A549 (cell line): ENCODE measurements around the gene FAM120B. TPM values are rescaled to one million over a fixed set of nuclear protein-coding genes. Genes with fewer than 3 reads are reported as not detected.

Experiments used
- ATAC-seq, 2 experiments: fragments of 200-7000 bp in 1 of 2; fragments of >200 bp in 1 of 2; cut with Nextera tagmentation in 1 of 2; cut with Tn5 transposase in 1 of 2; 3 replicates each; pipeline versions ENCODE4 v1.8.0 to v1.9.1; 2018 to 2020; ENCODE audit warnings: mild to moderate bottlenecking in 1 of 2, moderate library complexity in 1 of 2
- CTCF ChIA-PET: fragments of 300-600 bp; sonication (Branson Sonifier 250); formaldehyde crosslinking; extraction: SDS; loops from one replicate; lab custom pipeline; 2021; ENCODE audit warnings: antibody characterized with exemption, inconsistent platforms; lab: Yijun Ruan, JAX
- POLR2A ChIA-PET: fragments of 350-600 bp; formaldehyde crosslinking; extraction: SDS; loops from one replicate; lab custom pipeline; 2021; ENCODE audit warnings: antibody characterized with exemption, inconsistent platforms; lab: Yijun Ruan, JAX
- DNase-seq, 2 experiments: peaks; one replicate each; pipeline versions ENCODE4 v3.0.0 to v3.0.0-alpha.2; 2011 to 2016; ENCODE audit warnings: low read depth in 1 of 2, low spot score in 1 of 2
- FAIRE-seq: peaks from 2 replicates; lab custom pipeline; 2011; peaks lifted over from hg19 to GRCh38; lab: Jason Lieb, UNC
- H3K27ac ChIP-seq, 2 experiments: fragments of >200 bp; sonication (Bioruptor Twin); formaldehyde crosslinking; 3 replicates each; pipeline ENCODE4 v1.5.1; 2016 to 2017
- H3K4me1 ChIP-seq: fragments of >200 bp; sonication (Bioruptor Twin); formaldehyde crosslinking; 3 replicates; pipeline ENCODE4 v1.6.1; 2016
- H3K4me2 ChIP-seq: fragments of >200 bp; sonication (Bioruptor Twin); formaldehyde crosslinking; 3 replicates; pipeline ENCODE4 v1.6.1; 2016
- H3K4me3 ChIP-seq: fragments of >200 bp; sonication (Bioruptor Twin); formaldehyde crosslinking; 3 replicates; pipeline ENCODE4 v1.5.1; 2016
- H3K9me3 ChIP-seq: fragments of >200 bp; sonication (Bioruptor Twin); formaldehyde crosslinking; 3 replicates; pipeline ENCODE4 v1.6.1; 2016
- CBX2 ChIP-seq: fragments of 200-600 bp; sonication (generic); IDR thresholded peaks from 2 replicates; pipeline ENCODE4 v1.6.1; 2016; ENCODE audit warnings: low read depth, mild to moderate bottlenecking, borderline replicate concordance
- CBX8 ChIP-seq: fragments of 200-600 bp; sonication (generic); IDR thresholded peaks from 2 replicates; pipeline ENCODE4 v1.6.1; 2016
- CEBPB ChIP-seq, 2 experiments: fragments of >200 bp in 1 of 2; sonication (Bioruptor Twin) in 1 of 2; formaldehyde crosslinking in 1 of 2; IDR thresholded peaks; 2 replicates each; pipeline ENCODE4 v1.6.1; 2012 to 2016
- EHMT2 ChIP-seq: fragments of 200-600 bp; sonication (generic); IDR thresholded peaks from 2 replicates; pipeline ENCODE4 v1.6.1; 2016; ENCODE audit warnings: antibody characterized with exemption, low read depth, mild to moderate bottlenecking, moderate library complexity
- ESRRA ChIP-seq: fragments of 150-350 bp; IDR thresholded peaks from 2 replicates; pipeline ENCODE4 v1.6.1; 2014; ENCODE audit warnings: mild to moderate bottlenecking, low read length, borderline replicate concordance
- FOXS1 ChIP-seq: fragments of 250-450 bp; sonication (Bioruptor Pico); IDR thresholded peaks from 2 replicates; pipeline ENCODE4 v1.5.0; 2020; ENCODE audit warnings: mild to moderate bottlenecking, moderate library complexity
- HDAC2 ChIP-seq: fragments of 200-600 bp; sonication (generic); IDR thresholded peaks from 2 replicates; pipeline ENCODE4 v1.6.1; 2016
- JUNB ChIP-seq: fragments of >200 bp; sonication (Bioruptor Twin); formaldehyde crosslinking; IDR thresholded peaks from 2 replicates; pipeline ENCODE4 v1.6.1; 2016
- MYC ChIP-seq: IDR thresholded peaks from 2 replicates; pipeline ENCODE4 v1.6.1; 2012; ENCODE audit warnings: mild to moderate bottlenecking, inconsistent platforms, low read length, improper control_type of control experiment, borderline replicate concordance
- NFE2L2 ChIP-seq: fragments of 150-350 bp; conservative IDR thresholded peaks from 2 replicates; pipeline ENCODE4 v1.6.1; 2014; ENCODE audit warnings: low read length
- NPAS2 ChIP-seq: fragments of 250-450 bp; sonication (Bioruptor Pico); IDR thresholded peaks from 2 replicates; pipeline ENCODE4 v1.8.0; 2022; ENCODE audit warnings: mild to moderate bottlenecking, moderate library complexity, borderline replicate concordance
- POLR2A ChIP-seq: IDR thresholded peaks from 2 replicates; pipeline ENCODE4 v1.6.1; 2012; ENCODE audit warnings: mild to moderate bottlenecking, low read length
- RARB ChIP-seq: fragments of 250-450 bp; sonication (Bioruptor Pico); IDR thresholded peaks from 2 replicates; pipeline ENCODE4 v1.8.0; 2021; ENCODE audit warnings: mild to moderate bottlenecking, moderate library complexity
- RNF2 ChIP-seq: fragments of 200-600 bp; sonication (generic); IDR thresholded peaks from 2 replicates; pipeline ENCODE4 v1.6.1; 2016; ENCODE audit warnings: low read depth, mild to moderate bottlenecking, antibody characterized with exemption, moderate library complexity, borderline replicate concordance
- ZFP36 ChIP-seq: fragments of 450-650 bp; IDR thresholded peaks from 2 replicates; pipeline ENCODE4 v1.6.1; 2014; ENCODE audit warnings: borderline replicate concordance; ENCODE audit not compliant: partially characterized antibody
- ZSCAN20 ChIP-seq: fragments of 250-450 bp; sonication (Bioruptor Pico); IDR thresholded peaks from 2 replicates; pipeline ENCODE4 v1.8.0; 2022; ENCODE audit warnings: mild to moderate bottlenecking, moderate library complexity
- WGBS: methylation state at CpG from one replicate; pipeline ENCODE4 v1.1.6; 2017; ENCODE audit errors: missing lambda C conversion rate; 5-methylcytosine and 5-hydroxymethylcytosine counted together
- polyA plus RNA-seq, 4 experiments: library from polyadenylated mRNA; depleted of rRNA in 3 of 4; stranded (reverse); fragments of >200 nt; fragmentation: RNase III in 1 of 4; extraction: RNeasy Plus Mini Kit Qiagen cat#74134 plus additional on column Dnase treatment in 1 of 4; gene quantifications; 2 replicates in 3 of 4; 3 replicates in 1 of 4; pipeline ENCODE4 v1.2.3, GENCODE V29; 2011 to 2017
- TF ChIP-seq, protein P1 (sequence below): fragments of >200 bp; sonication (Bioruptor Twin); formaldehyde crosslinking; IDR thresholded peaks from 3 replicates; pipeline ENCODE4 v1.5.1; 2016
- TF ChIP-seq, protein P2 (sequence below): IDR thresholded peaks from 2 replicates; pipeline ENCODE4 v1.6.1; 2012; ENCODE audit warnings: low read depth, borderline replicate concordance
- TF ChIP-seq, protein P3 (sequence below): fragments of 450-650 bp; IDR thresholded peaks from 2 replicates; pipeline ENCODE4 v1.6.1; 2014; ENCODE audit warnings: antibody characterized with exemption

FAM120B gene
- polyA plus RNA-seq, 2 of the 4 experiments (the other 2 are of a cell fraction), result 7.0 to 7.7 TPM

DNA sequence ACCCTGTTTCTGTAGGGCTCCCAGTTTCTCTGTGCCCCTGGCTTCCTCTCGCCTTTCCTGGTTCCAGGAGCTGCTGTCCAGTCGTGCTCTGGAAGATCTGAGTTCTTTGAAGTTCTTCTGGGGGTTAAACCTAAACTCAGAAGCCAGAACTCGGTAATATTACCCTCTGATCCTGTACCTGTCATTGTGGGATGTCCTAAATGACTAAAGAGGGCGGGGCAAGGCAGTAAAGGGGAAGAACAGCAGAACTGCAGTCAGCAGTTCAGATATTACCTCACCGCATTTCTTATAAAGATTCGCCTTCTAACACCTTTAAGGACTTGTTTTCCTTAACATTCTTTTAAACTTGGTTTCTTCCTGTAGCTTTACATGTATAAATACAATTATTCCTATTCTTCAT is 63.9 kb downstream of the FAM120B start (continued):
- TF ChIP-seq CEBPB (IDR thresholded peaks at IDR 0.05), result no peak
- TF ChIP-seq, all 56 proteins: peak for 0

DNA sequence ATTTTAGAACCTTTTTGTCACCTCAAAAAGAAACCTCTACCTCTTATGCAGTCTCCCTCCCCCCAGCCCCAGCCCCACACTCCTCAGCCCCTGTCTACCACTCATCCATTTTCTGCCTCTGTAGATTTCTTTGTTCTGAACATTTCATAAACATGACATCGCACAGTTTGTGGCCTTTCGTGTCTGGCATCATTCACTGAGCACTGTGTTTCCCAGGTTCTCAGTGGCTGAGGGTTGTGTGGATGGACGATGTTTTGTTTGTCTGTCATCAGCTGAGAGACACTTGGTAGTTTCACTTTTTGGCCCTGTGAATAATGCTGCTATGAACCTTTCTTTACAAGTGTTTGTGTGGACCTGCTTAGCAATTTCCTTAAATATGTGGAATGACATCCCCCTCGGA is 64.5 kb downstream of the FAM120B start:
- Histone ChIP-seq H3K27ac (no peak overlapping the region), H3K4me3 (no peak overlapping the region), H3K4me2 (no peak overlapping the region)
- POLR2A ChIA-PET, result no interaction called here
- ATAC-seq, result no peak
- CTCF ChIA-PET, result no interaction called here
- TF ChIP-seq EHMT2 (no peak), MYC (no peak), NFE2L2 (no peak), HDAC2 (no peak)
- TF ChIP-seq, protein P1, sequence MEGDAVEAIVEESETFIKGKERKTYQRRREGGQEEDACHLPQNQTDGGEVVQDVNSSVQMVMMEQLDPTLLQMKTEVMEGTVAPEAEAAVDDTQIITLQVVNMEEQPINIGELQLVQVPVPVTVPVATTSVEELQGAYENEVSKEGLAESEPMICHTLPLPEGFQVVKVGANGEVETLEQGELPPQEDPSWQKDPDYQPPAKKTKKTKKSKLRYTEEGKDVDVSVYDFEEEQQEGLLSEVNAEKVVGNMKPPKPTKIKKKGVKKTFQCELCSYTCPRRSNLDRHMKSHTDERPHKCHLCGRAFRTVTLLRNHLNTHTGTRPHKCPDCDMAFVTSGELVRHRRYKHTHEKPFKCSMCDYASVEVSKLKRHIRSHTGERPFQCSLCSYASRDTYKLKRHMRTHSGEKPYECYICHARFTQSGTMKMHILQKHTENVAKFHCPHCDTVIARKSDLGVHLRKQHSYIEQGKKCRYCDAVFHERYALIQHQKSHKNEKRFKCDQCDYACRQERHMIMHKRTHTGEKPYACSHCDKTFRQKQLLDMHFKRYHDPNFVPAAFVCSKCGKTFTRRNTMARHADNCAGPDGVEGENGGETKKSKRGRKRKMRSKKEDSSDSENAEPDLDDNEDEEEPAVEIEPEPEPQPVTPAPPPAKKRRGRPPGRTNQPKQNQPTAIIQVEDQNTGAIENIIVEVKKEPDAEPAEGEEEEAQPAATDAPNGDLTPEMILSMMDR, result no peak
- TF ChIP-seq, protein P2, sequence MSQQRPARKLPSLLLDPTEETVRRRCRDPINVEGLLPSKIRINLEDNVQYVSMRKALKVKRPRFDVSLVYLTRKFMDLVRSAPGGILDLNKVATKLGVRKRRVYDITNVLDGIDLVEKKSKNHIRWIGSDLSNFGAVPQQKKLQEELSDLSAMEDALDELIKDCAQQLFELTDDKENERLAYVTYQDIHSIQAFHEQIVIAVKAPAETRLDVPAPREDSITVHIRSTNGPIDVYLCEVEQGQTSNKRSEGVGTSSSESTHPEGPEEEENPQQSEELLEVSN, result no peak
- TF ChIP-seq, all 56 proteins: peak for 0
- 92% methylated on average over 4 of the region's 4 CpGs for WGBS
- FAIRE-seq (no peak), DNase-seq (no peak)
- no peaks in the 10 kb centered on the region for H3K4me1 ChIP-seq
- H3K9me3 ChIP-seq, result no peaks in the 10 kb centered on the region

DNA sequence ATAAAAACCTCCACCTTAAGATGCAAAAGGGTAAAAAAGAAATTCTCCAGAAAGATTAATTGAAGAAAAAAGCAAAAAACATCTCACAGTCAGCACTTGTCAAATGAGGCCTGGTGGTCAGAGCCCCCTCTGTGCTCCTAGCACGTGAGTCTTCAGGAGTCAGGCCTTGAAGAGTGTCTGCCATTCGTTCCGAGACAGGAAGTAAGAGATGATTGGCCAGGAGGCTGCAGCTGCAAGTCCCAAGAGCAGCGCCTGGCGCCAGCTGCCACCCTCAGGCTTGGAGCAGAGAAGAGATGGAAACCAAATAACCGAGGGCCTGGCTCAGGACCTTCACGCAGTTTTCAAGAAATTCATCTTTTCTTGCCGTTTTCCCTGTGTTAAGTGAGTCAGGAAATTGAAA is 65.0 kb downstream of the FAM120B start:
- 89% methylated on average over 8 of the region's 8 CpGs for WGBS
- Histone ChIP-seq H3K27ac (no peak overlapping the region), H3K4me1 (no peaks in the 10 kb centered on the region), H3K4me2 (no peak overlapping the region), H3K9me3 (no peaks in the 10 kb centered on the region), H3K4me3 (no peak overlapping the region)
- no peak for DNase-seq
- POLR2A ChIA-PET, result no interaction called here
- no peak for ATAC-seq
- TF ChIP-seq ZFP36 (no peak), FOXS1 (CRISPR knock-in tag) (no peak), CBX8 (no peak)
- no peak for FAIRE-seq
- CTCF ChIA-PET, result no interaction called here

DNA sequence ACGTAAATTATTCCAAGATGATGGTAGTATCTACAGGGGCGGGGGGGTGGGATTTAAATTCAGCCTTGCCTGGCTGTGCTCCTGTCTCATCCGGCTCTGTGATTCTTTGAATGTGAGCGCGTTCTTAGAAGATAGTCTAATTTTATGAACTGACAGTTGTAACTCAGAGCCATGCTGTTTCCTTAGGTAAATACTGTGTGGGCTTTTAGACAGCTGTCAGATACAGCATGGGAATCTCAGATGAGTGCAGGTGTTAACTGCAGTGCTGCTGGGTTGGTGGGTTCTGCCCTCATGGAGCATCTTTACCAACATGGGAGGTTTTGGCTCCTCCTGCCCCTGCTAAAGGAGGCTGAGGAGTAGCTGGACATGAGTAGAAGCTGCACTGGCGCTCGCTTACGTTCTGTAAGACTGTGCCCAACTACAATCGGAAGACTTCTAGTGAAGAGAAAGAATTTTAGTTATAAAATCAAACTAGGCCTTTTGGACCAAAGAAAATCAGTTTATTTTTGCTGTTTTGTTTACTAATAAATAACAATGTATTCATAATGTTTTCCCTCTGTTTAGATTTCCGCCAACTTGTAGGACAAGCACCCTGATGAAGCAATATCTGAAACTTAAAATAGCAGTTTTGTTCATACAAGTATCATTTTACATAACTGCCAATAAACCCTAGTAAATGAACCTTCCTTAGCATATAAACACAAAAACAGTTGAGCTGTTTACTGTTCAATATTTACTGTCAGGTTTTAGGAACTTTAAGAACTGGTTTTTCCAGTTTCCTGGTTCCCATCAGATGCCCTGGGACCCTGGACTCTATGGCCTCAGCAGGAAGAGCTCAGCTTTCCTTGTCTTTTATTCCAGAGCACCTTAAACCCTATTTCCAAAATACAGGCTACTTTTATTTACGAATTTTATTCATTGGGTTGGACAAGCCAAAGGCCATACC is 66.1 kb downstream of the FAM120B start:
- FAIRE-seq (no peak), DNase-seq (no peak), ATAC-seq (no peak)
- CTCF ChIA-PET, result interaction anchor here (1.1 kb wide), 1 partner anchor 9 kb away, joined by 4 read pairs; no protein-coding TSS in a partner anchor
- TF ChIP-seq EHMT2 (no peak), ESRRA (no peak), CBX2 (no peak), MYC (no peak), JUNB (no peak), RARB (CRISPR knock-in tag) (no peak), POLR2A (no peak), RNF2 (no peak), CEBPB (IDR thresholded peaks at IDR 0.05) (no peak), NPAS2 (CRISPR knock-in tag) (no peak), ZSCAN20 (CRISPR knock-in tag) (no peak), NFE2L2 (no peak)
- TF ChIP-seq, protein P3, sequence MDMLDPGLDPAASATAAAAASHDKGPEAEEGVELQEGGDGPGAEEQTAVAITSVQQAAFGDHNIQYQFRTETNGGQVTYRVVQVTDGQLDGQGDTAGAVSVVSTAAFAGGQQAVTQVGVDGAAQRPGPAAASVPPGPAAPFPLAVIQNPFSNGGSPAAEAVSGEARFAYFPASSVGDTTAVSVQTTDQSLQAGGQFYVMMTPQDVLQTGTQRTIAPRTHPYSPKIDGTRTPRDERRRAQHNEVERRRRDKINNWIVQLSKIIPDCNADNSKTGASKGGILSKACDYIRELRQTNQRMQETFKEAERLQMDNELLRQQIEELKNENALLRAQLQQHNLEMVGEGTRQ, result no peak
- no peak overlapping the region for H3K27ac ChIP-seq
- no peaks in the 10 kb centered on the region for H3K9me3 ChIP-seq
- POLR2A ChIA-PET, result interaction anchor here (0.6 kb wide), 1 partner anchor 211 kb away, joined by 3 read pairs; no protein-coding TSS in a partner anchor
- H3K4me2 ChIP-seq, result no peak overlapping the region
- H3K4me1 ChIP-seq, result no peaks in the 10 kb centered on the region
- H3K4me3 ChIP-seq, result no peak overlapping the region
- 95% methylated on average over 11 of the region's 11 CpGs for WGBS
